Measurements from ENCODE around the gene TRPC3. TPM values are rescaled to one million over a fixed set of nuclear protein-coding genes. Genes with fewer than 3 reads are reported as not detected.
A peak's percentile ranks its signal among the peaks of the same experiment; 100 is the strongest.

TRPC3 gene
- total RNA-seq, 1 donor from 2014 or later, result 9.7 TPM

GRCh38 chr4:121873604-121874003 is 78.3 kb downstream of the TRPC3 start:
- no peak for DNase-seq

GRCh38 chr4:121869841-121870822 is 81.7 kb downstream of the TRPC3 start, which contains the start of gene BBS7:
Gene BBS7 (minus strand): TSS chr4:121870474. CDS start chr4:121870313, 161 bp downstream.
- peak; percentile 98 for DNase-seq

- DNase-seq, result no peak
Measured at GRCh38 chr4:121863799-121864198, 88.1 kb downstream of the TRPC3 start.

- no peak for DNase-seq
Measured at GRCh38 chr4:121861426-121861825, 90.4 kb downstream of the TRPC3 start.

- DNase-seq, result no peak
Measured at GRCh38 chr4:121860121-121860520, 91.7 kb downstream of the TRPC3 start.

GRCh38 chr4:121851354-121851753 is 100.5 kb downstream of the TRPC3 start:
- no peak for DNase-seq

- no peak for DNase-seq
Measured at GRCh38 chr4:121846662-121847061, 105.2 kb downstream of the TRPC3 start.

GRCh38 chr4:121842862-121843261 is 109.0 kb downstream of the TRPC3 start:
- peak; percentile 2 for DNase-seq

GRCh38 chr4:121838136-121838535 is 113.7 kb downstream of the TRPC3 start:
- DNase-seq, result no peak

GRCh38 chr4:121829511-121829910 is 122.3 kb downstream of the TRPC3 start:
- DNase-seq, result no peak

Other genes with a start within 250 kb of the TRPC3 start
- 0.94 TPM for gene SMIM43, start 186.9 kb downstream of the TRPC3 start, total RNA-seq
- gene EXOSC9, start 150.7 kb downstream of the TRPC3 start, total RNA-seq, result 29.3 TPM
- gene CCNA2, start 128.2 kb downstream of the TRPC3 start, total RNA-seq, result 8.0 TPM
- gene BBS7, start 81.6 kb downstream of the TRPC3 start, total RNA-seq, result 50.5 TPM
- 234 TPM for gene BLTP1, start 200.3 kb upstream of the TRPC3 start, total RNA-seq